CD14-positive monocyte (primary cell): ENCODE data around the gene DLX5. TPM values are rescaled to one million over a fixed set of nuclear protein-coding genes. Genes with fewer than 3 reads are reported as not detected.

Experiments used
- DNase-seq, 3 donors: peaks; one replicate each; pipeline ENCODE4 v3.0.0-alpha.2; 2011 to 2022
- H2AFZ ChIP-seq: 2 replicates; pipeline ENCODE4 v1.6.0; 2012; ENCODE audit warnings: mild to moderate bottlenecking, low read depth, low read length, inconsistent platforms; ENCODE audit not compliant: insufficient read depth, poor library complexity, severe bottlenecking
- H3K27ac ChIP-seq, 2 donors: 1 replicate in 1 of 2; 2 replicates in 1 of 2; pipeline ENCODE4 v1.5.1; 2012 to 2013; ENCODE audit warnings: low read length in 2 of 2, control low read depth in 1 of 2, inconsistent platforms in 1 of 2, low read depth in 1 of 2, mild to moderate bottlenecking in 1 of 2
- H3K27me3 ChIP-seq, 2 donors: one replicate each; pipeline versions ENCODE4 v1.6.0 to v1.6.1; 2011 to 2013; ENCODE audit warnings: low read length in 2 of 2; ENCODE audit not compliant: control insufficient read depth in 2 of 2, insufficient read depth in 2 of 2
- H3K36me3 ChIP-seq, 2 donors: replicated peaks in 1 of 2; 1 replicate in 1 of 2; 2 replicates in 1 of 2; pipeline versions ENCODE4 v1.5.1 to v1.6.1; 2012 to 2013; ENCODE audit warnings: low read length in 2 of 2, control low read depth in 1 of 2, inconsistent platforms in 1 of 2, mild to moderate bottlenecking in 1 of 2; ENCODE audit not compliant: insufficient read depth in 2 of 2, control insufficient read depth in 1 of 2
- H3K4me1 ChIP-seq, 2 donors: 1 replicate in 1 of 2; 2 replicates in 1 of 2; pipeline versions ENCODE4 v1.5.1 to v1.6.1; 2012 to 2013; ENCODE audit warnings: low read length in 2 of 2, control low read depth in 1 of 2, inconsistent platforms in 1 of 2, mild to moderate bottlenecking in 1 of 2, moderate library complexity in 1 of 2; ENCODE audit not compliant: insufficient read depth in 2 of 2, control insufficient read depth in 1 of 2
- H3K4me2 ChIP-seq: replicated peaks from 2 replicates; pipeline ENCODE3; 2012; ENCODE audit warnings: low read length, moderate library complexity, mild to moderate bottlenecking; ENCODE audit not compliant: poor library complexity, severe bottlenecking; ENCODE audit errors: extremely low read depth
- H3K4me3 ChIP-seq, 3 experiments: fragments of 200-600 bp in 1 of 3; sonication (generic) in 1 of 3; replicated peaks in 1 of 3; 1 replicate in 2 of 3; 2 replicates in 1 of 3; pipeline ENCODE4 v1.5.1; 2011 to 2013; ENCODE audit warnings: low read length in 3 of 3, mild to moderate bottlenecking in 3 of 3, control low read depth in 2 of 3, low read depth in 2 of 3, inconsistent platforms in 1 of 3, moderate library complexity in 1 of 3
- H3K79me2 ChIP-seq: 2 replicates; pipeline ENCODE4 v1.6.0; 2012; ENCODE audit warnings: mild to moderate bottlenecking, control low read depth, inconsistent platforms, low read length, moderate library complexity; ENCODE audit not compliant: insufficient read depth
- H3K9ac ChIP-seq: 2 replicates; pipeline ENCODE4 v1.6.0; 2017; ENCODE audit warnings: low read length, mild to moderate bottlenecking; ENCODE audit not compliant: insufficient read depth, poor library complexity, severe bottlenecking
- H3K9me3 ChIP-seq, 2 donors: replicated peaks in 1 of 2; 1 replicate in 1 of 2; 2 replicates in 1 of 2; pipeline versions ENCODE4 v1.5.1 to v1.6.1; 2012 to 2013; ENCODE audit warnings: low read length in 2 of 2, control low read depth in 1 of 2; ENCODE audit not compliant: control insufficient read depth in 1 of 2, insufficient read depth in 1 of 2
- H4K20me1 ChIP-seq: 2 replicates; pipeline ENCODE4 v1.6.0; 2012; ENCODE audit warnings: mild to moderate bottlenecking, low read length, control low read depth, moderate library complexity; ENCODE audit not compliant: insufficient read depth
- H3K27ac Mint-ChIP-seq, 7 donors: one replicate each; pipeline ENCODE4 v1.8.0; 2020; ENCODE audit warnings: mild to moderate bottlenecking in 7 of 7, mixed read lengths in 7 of 7, moderate library complexity in 6 of 7, inconsistent platforms in 2 of 7
- H3K27me3 Mint-ChIP-seq, 3 donors: one replicate each; pipeline ENCODE4 v1.8.0; 2021 to 2022; ENCODE audit warnings: low read depth in 3 of 3, mild to moderate bottlenecking in 3 of 3, mixed read lengths in 3 of 3, moderate library complexity in 3 of 3, inconsistent platforms in 1 of 3
- H3K36me3 Mint-ChIP-seq, 2 donors: one replicate each; pipeline ENCODE4 v1.8.0; 2020; ENCODE audit warnings: mixed read lengths in 2 of 2, inconsistent platforms in 1 of 2, mild to moderate bottlenecking in 1 of 2
- H3K4me1 Mint-ChIP-seq: one replicate; pipeline ENCODE4 v1.8.0; 2020; ENCODE audit warnings: mild to moderate bottlenecking, mixed read lengths
- H3K4me3 Mint-ChIP-seq, 2 donors: one replicate each; pipeline ENCODE4 v1.8.0; 2020; ENCODE audit warnings: mild to moderate bottlenecking in 2 of 2, mixed read lengths in 2 of 2, moderate library complexity in 1 of 2
- H3K9me3 Mint-ChIP-seq, 7 donors: one replicate each; pipeline ENCODE4 v1.8.0; 2020 to 2022; ENCODE audit warnings: mixed read lengths in 7 of 7, mild to moderate bottlenecking in 6 of 7, moderate library complexity in 6 of 7, inconsistent platforms in 2 of 7
- WGBS: methylation state at CpG from one replicate; pipeline ENCODE4 v1.1.5; 2013; ENCODE audit warnings: missing lambda C conversion rate; ENCODE audit not compliant: insufficient coverage; 5-methylcytosine and 5-hydroxymethylcytosine counted together
- intact Hi-C, 2 donors: fragments of 100-400 bp; cut with micrococcal nuclease; formaldehyde crosslinking; loops; one replicate each; pipeline versions ENCODE4 v1.15.0 to v1.15.1; 2023
- polyA plus RNA-seq, 3 donors: library from polyadenylated mRNA; depleted of rRNA in 1 of 3; unstranded in 2 of 3; stranded (reverse) in 1 of 3; fragments of 300-500 nt in 2 of 3; fragments of >200 nt in 1 of 3; fragmentation: Illumina TruSeq in 2 of 3; gene quantifications; 1 replicate in 2 of 3; 2 replicates in 1 of 3; pipeline ENCODE4 v1.2.3, GENCODE V29; 2012 to 2021
- TF ChIP-seq, protein P1 (sequence below): fragments of 200-600 bp; IDR thresholded peaks from one replicate; pipeline ENCODE4 v1.8.0; 2022; ENCODE audit warnings: antibody characterized with exemption, mild to moderate bottlenecking

Gene DLX5
- polyA plus RNA-seq, 3 donors = not detected

DNA sequence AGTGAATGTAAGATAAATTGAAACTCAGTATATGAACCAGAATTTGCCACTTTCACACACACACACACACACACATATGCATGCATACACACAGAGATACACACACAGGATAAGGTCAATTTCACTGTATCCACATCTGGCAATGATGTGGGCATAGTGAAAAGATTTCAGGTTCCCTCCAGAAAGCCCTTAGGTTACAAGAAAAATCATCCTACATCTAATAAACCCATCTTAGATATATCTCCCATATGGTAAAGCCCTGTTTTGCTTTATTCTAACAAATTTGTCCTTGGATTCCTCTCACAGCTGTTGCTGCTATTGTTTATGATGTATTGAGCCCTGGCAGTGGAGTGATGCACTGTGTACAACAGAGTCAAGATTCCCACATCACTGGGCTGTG, 47.2 kb downstream of the DLX5 start:
- no peak overlapping the region for H3K4me3 Mint-ChIP-seq
- H3K36me3 ChIP-seq = no peaks in the 10 kb centered on the region
- TF ChIP-seq, protein P1, sequence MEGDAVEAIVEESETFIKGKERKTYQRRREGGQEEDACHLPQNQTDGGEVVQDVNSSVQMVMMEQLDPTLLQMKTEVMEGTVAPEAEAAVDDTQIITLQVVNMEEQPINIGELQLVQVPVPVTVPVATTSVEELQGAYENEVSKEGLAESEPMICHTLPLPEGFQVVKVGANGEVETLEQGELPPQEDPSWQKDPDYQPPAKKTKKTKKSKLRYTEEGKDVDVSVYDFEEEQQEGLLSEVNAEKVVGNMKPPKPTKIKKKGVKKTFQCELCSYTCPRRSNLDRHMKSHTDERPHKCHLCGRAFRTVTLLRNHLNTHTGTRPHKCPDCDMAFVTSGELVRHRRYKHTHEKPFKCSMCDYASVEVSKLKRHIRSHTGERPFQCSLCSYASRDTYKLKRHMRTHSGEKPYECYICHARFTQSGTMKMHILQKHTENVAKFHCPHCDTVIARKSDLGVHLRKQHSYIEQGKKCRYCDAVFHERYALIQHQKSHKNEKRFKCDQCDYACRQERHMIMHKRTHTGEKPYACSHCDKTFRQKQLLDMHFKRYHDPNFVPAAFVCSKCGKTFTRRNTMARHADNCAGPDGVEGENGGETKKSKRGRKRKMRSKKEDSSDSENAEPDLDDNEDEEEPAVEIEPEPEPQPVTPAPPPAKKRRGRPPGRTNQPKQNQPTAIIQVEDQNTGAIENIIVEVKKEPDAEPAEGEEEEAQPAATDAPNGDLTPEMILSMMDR = no peak
- H3K27me3 Mint-ChIP-seq = peaks cover 3 to 9% (median 7%) of the 10 kb centered on the region in 3 donors
- H3K4me3 ChIP-seq = no peak overlapping the region
- no peak for DNase-seq
- no peak overlapping the region for H3K27ac Mint-ChIP-seq
- no peak overlapping the region for H2AFZ ChIP-seq
- no peaks in the 10 kb centered on the region for H3K4me1 Mint-ChIP-seq
- no peaks in the 10 kb centered on the region for H3K4me1 ChIP-seq
- H4K20me1 ChIP-seq = no peaks in the 10 kb centered on the region
- peaks cover 0 to 5% (median 1%) of the 10 kb centered on the region in 7 donors for H3K9me3 Mint-ChIP-seq
- no peak overlapping the region for H3K4me2 ChIP-seq
- H3K27me3 ChIP-seq = peaks cover 0 to 3% of the 10 kb centered on the region in 2 donors
- H3K79me2 ChIP-seq = no peaks in the 10 kb centered on the region
- H3K9ac ChIP-seq = no peak overlapping the region
- no peak overlapping the region for H3K27ac ChIP-seq
- no peaks in the 10 kb centered on the region for H3K9me3 ChIP-seq
- intact Hi-C loops = no loop called here
- H3K36me3 Mint-ChIP-seq = no peaks in the 10 kb centered on the region

DNA sequence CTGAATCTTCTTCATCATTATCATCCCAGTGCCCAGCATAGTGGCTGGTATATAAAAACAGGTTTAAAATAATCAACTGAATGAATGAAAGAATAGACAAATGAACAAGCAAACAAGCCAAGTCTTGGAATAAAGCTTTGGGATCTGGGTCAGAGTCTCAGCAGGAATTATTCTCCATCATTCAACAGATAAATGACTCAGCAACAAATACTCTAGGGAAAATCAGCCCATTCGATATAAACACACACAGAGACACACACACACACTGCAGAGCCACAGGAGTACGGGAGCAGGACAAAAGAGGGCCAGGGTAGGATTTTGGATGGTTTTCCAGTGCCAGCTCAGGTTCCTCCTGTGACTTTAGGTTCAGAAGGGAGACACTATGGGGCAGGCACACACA, 48.5 kb downstream of the DLX5 start:
- Histone ChIP-seq H3K4me3 (no peak overlapping the region), H3K4me2 (no peak overlapping the region), H3K4me1 (no peaks in the 10 kb centered on the region), H3K9me3 (no peaks in the 10 kb centered on the region), H3K36me3 (no peaks in the 10 kb centered on the region), H3K79me2 (no peaks in the 10 kb centered on the region), H3K9ac (no peak overlapping the region), H3K27ac (no peak overlapping the region), H4K20me1 (no peaks in the 10 kb centered on the region), H3K27me3 (peaks cover 0 to 3% of the 10 kb centered on the region in 2 donors), H2AFZ (no peak overlapping the region)
- Mint-ChIP-seq H3K4me3 (no peak overlapping the region), H3K9me3 (peaks cover 0 to 5% (median 0%) of the 10 kb centered on the region in 7 donors), H3K36me3 (no peaks in the 10 kb centered on the region), H3K4me1 (no peaks in the 10 kb centered on the region), H3K27ac (no peak overlapping the region), H3K27me3 (peaks cover 1 to 5% (median 5%) of the 10 kb centered on the region in 3 donors)
- intact Hi-C loops = no loop called here
- TF ChIP-seq, protein P1 = no peak
- no CpG with 5 or more reads among the region's 2 CpGs for WGBS
- DNase-seq = no peak
